Neutrophil (primary cell): ENCODE measurements around the gene ARHGAP44.

Experiments
- H3K27ac ChIP-seq: fragments of 200-600 bp; sonication (generic); 2 replicates; pipeline ENCODE4 v1.5.1; 2016; ENCODE audit warnings: mild to moderate bottlenecking, moderate library complexity
- H3K27me3 ChIP-seq: fragments of 200-600 bp; sonication (generic); 2 replicates; pipeline ENCODE4 v1.6.0; 2016; ENCODE audit warnings: mild to moderate bottlenecking
- H3K36me3 ChIP-seq: fragments of 200-600 bp; sonication (generic); 2 replicates; pipeline ENCODE4 v1.5.1; 2017
- H3K4me1 ChIP-seq, 2 experiments: fragments of 200-600 bp in 1 of 2; sonication (generic) in 1 of 2; 1 replicate in 1 of 2; 2 replicates in 1 of 2; pipeline versions ENCODE4 v1.5.1 to v1.6.1; 2013 to 2016; ENCODE audit warnings: low read depth in 1 of 2, low read length in 1 of 2, mild to moderate bottlenecking in 1 of 2, moderate library complexity in 1 of 2; ENCODE audit not compliant: control insufficient read depth in 1 of 2, insufficient read depth in 1 of 2
- H3K4me3 ChIP-seq, 2 experiments: fragments of 200-600 bp in 1 of 2; sonication (generic) in 1 of 2; 1 replicate in 1 of 2; 2 replicates in 1 of 2; pipeline ENCODE4 v1.5.1; 2013 to 2016; ENCODE audit warnings: low read depth in 1 of 2, low read length in 1 of 2, mild to moderate bottlenecking in 1 of 2, moderate library complexity in 1 of 2
- H3K9me3 ChIP-seq: fragments of 200-600 bp; sonication (generic); 2 replicates; pipeline ENCODE4 v1.5.1; 2016
- TF ChIP-seq, protein P1 (sequence below): fragments of 200-600 bp; sonication (generic); IDR thresholded peaks from 2 replicates; pipeline ENCODE4 v1.5.1; 2016; ENCODE audit warnings: antibody characterized with exemption

ARHGAP44 gene

GRCh38 chr17:13017655-13018459 is 228.6 kb downstream of the ARHGAP44 start, which contains the start of gene ELAC2:
TSS of gene ELAC2 (minus strand) at chr17:13018027. CDS start at chr17:13017947, 80 bp downstream.
- TF ChIP-seq, protein P1, sequence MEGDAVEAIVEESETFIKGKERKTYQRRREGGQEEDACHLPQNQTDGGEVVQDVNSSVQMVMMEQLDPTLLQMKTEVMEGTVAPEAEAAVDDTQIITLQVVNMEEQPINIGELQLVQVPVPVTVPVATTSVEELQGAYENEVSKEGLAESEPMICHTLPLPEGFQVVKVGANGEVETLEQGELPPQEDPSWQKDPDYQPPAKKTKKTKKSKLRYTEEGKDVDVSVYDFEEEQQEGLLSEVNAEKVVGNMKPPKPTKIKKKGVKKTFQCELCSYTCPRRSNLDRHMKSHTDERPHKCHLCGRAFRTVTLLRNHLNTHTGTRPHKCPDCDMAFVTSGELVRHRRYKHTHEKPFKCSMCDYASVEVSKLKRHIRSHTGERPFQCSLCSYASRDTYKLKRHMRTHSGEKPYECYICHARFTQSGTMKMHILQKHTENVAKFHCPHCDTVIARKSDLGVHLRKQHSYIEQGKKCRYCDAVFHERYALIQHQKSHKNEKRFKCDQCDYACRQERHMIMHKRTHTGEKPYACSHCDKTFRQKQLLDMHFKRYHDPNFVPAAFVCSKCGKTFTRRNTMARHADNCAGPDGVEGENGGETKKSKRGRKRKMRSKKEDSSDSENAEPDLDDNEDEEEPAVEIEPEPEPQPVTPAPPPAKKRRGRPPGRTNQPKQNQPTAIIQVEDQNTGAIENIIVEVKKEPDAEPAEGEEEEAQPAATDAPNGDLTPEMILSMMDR: peak; percentile 83
- no peaks in the 10 kb centered on the region for H3K9me3 ChIP-seq
- H3K4me3 ChIP-seq: peak within 1 kb of the TSS; percentile 68 to 98
- no peaks in the 10 kb centered on the region for H3K27me3 ChIP-seq
- H3K36me3 ChIP-seq: peaks cover 28% of the 10 kb centered on the region
- H3K27ac ChIP-seq: peak within 1 kb of the TSS; percentile 79
- peaks cover 14 to 15% of the 10 kb centered on the region in 2 experiments for H3K4me1 ChIP-seq

- Histone ChIP-seq H3K4me1 (peaks cover 8 to 16% of the 10 kb centered on the region in 2 experiments), H3K4me3 (no peak overlapping the region), H3K9me3 (no peaks in the 10 kb centered on the region), H3K27me3 (no peaks in the 10 kb centered on the region), H3K36me3 (no peaks in the 10 kb centered on the region), H3K27ac (no peak overlapping the region)
- TF ChIP-seq, protein P1: no peak
These were observed 234.7 kb downstream of the ARHGAP44 start for GRCh38 chr17:13024016-13024415.

GRCh38 chr17:13024526-13025257 is 235.4 kb downstream of the ARHGAP44 start:
- H3K27ac ChIP-seq: no peak overlapping the region
- no peaks in the 10 kb centered on the region for H3K36me3 ChIP-seq
- no peaks in the 10 kb centered on the region for H3K27me3 ChIP-seq
- H3K9me3 ChIP-seq: no peaks in the 10 kb centered on the region
- peaks cover 8 to 16% of the 10 kb centered on the region in 2 experiments for H3K4me1 ChIP-seq
- TF ChIP-seq, protein P1: peak; percentile 93
- no peak overlapping the region for H3K4me3 ChIP-seq

DNA sequence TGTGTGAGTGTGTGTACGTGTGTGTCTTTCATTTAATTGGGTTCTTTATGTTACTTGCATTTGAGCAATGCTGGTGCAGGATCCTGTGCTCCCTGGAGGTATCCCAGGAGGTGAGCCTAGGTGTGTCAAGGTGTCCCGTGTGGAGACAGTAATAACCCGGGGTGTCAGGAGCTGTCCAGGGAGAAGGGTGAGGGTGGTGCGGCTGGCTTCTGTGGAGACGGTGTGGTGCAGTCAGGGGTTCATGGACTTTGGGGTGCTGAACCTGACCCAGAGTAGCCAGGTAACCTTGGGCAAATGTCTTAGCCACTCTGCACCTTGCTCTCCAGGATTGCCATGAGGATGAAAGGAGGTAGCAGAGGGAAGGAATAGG is 235.9 kb downstream of the ARHGAP44 start:
- Histone ChIP-seq H3K4me1 (peaks cover 8 to 16% of the 10 kb centered on the region in 2 experiments), H3K36me3 (no peaks in the 10 kb centered on the region), H3K4me3 (no peak overlapping the region), H3K27me3 (no peaks in the 10 kb centered on the region), H3K27ac (no peak overlapping the region), H3K9me3 (no peaks in the 10 kb centered on the region)
- TF ChIP-seq, protein P1: no peak

DNA sequence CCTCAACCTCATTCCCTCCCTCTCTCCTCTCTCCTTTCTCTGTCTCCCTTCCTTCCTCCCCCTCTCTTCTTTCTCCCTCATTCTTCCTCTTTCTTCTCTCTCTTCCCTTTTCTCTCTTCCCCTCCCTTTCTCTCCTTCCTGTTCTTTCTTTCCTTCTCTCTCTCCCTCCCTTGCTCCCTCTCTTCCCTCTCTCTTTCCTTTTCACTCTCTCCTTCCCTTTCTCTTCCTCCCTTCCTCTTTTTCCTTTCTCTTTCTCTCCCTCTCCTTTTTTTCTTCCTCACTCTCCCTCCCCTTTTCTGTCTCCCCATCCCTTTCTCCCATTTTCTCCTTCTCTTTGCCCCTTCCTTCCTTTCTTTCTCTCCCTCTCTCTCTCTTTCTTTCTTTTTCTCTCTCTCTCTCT is 236.4 kb downstream of the ARHGAP44 start:
- H3K4me3 ChIP-seq: no peak overlapping the region
- TF ChIP-seq, protein P1: no peak
- H3K9me3 ChIP-seq: no peaks in the 10 kb centered on the region
- no peaks in the 10 kb centered on the region for H3K27me3 ChIP-seq
- no peak overlapping the region for H3K27ac ChIP-seq
- peaks cover 8 to 16% of the 10 kb centered on the region in 2 experiments for H3K4me1 ChIP-seq
- no peaks in the 10 kb centered on the region for H3K36me3 ChIP-seq
